Osteoblast (primary cell): ENCODE data around the gene SLC5A5. TPM values are rescaled to one million over a fixed set of nuclear protein-coding genes. Genes with fewer than 3 reads are reported as not detected.

ENCODE experiments used
- DNase-seq: peaks from one replicate; pipeline ENCODE4 v3.0.0; 2011; ENCODE audit warnings: low spot score, mixed read lengths; ENCODE audit not compliant: insufficient read length; ENCODE audit errors: missing footprints
- H2AFZ ChIP-seq: 2 replicates; pipeline ENCODE4 v1.6.0; 2011; ENCODE audit warnings: mild to moderate bottlenecking, low read length
- H3K27ac ChIP-seq: 2 replicates; pipeline ENCODE4 v1.5.1; 2011; ENCODE audit warnings: mild to moderate bottlenecking, low read depth, low read length, moderate library complexity
- H3K27me3 ChIP-seq: 2 replicates; pipeline ENCODE4 v1.6.0; 2012; ENCODE audit warnings: mild to moderate bottlenecking, control low read depth, inconsistent platforms, low read length, moderate library complexity; ENCODE audit not compliant: insufficient read depth
- H3K36me3 ChIP-seq: 2 replicates; pipeline ENCODE4 v1.5.1; 2011; ENCODE audit warnings: mild to moderate bottlenecking, low read length, control low read depth, moderate library complexity; ENCODE audit not compliant: insufficient read depth
- H3K4me1 ChIP-seq: 2 replicates; pipeline ENCODE4 v1.5.1; 2011; ENCODE audit warnings: mild to moderate bottlenecking, low read length, control low read depth, moderate library complexity; ENCODE audit not compliant: insufficient read depth
- H3K4me2 ChIP-seq: 2 replicates; pipeline ENCODE4 v1.6.0; 2011; ENCODE audit warnings: mild to moderate bottlenecking, low read length; ENCODE audit not compliant: insufficient read depth
- H3K4me3 ChIP-seq: fragments of 200-600 bp; sonication (generic); 3 replicates; pipeline ENCODE4 v1.5.1; 2012; ENCODE audit warnings: mild to moderate bottlenecking, low read length, inconsistent platforms; ENCODE audit not compliant: insufficient read depth
- H3K79me2 ChIP-seq: 2 replicates; pipeline ENCODE4 v1.6.0; 2012; ENCODE audit warnings: mild to moderate bottlenecking, low read length, control low read depth, inconsistent platforms; ENCODE audit not compliant: insufficient read depth
- H3K9me3 ChIP-seq: 2 replicates; pipeline ENCODE4 v1.5.1; 2011; ENCODE audit warnings: low read depth, low read length, control low read depth
- H4K20me1 ChIP-seq: 2 replicates; pipeline ENCODE4 v1.6.0; 2012; ENCODE audit warnings: mild to moderate bottlenecking, low read length, control low read depth; ENCODE audit not compliant: insufficient read depth
- CTCF ChIP-seq: IDR thresholded peaks from 2 replicates; pipeline ENCODE4 v1.5.1; 2011; ENCODE audit warnings: mild to moderate bottlenecking, low read depth, low read length, moderate library complexity; ENCODE audit errors: extremely low read depth
- total RNA-seq: library from RNA; depleted of rRNA; stranded (reverse); fragments of >200 nt; gene quantifications from 2 replicates; pipeline ENCODE4 v1.2.3, GENCODE V29; 2012

SLC5A5 gene
- total RNA-seq, 1 donor = under 0.01 TPM

- no peak overlapping the region for H2AFZ ChIP-seq
- no peaks in the 10 kb centered on the region for H3K79me2 ChIP-seq
- no peak overlapping the region for H3K27ac ChIP-seq
- H3K4me3 ChIP-seq = no peak overlapping the region
- peaks cover 3% of the 10 kb centered on the region for H3K4me1 ChIP-seq
- no peak for TF ChIP-seq CTCF
- no peaks in the 10 kb centered on the region for H3K36me3 ChIP-seq
- no peaks in the 10 kb centered on the region for H4K20me1 ChIP-seq
- H3K9me3 ChIP-seq = no peaks in the 10 kb centered on the region
- no peaks in the 10 kb centered on the region for H3K27me3 ChIP-seq
- no peak overlapping the region for H3K4me2 ChIP-seq
- DNase-seq = peak; percentile 77
These were observed 28.4 kb upstream of the SLC5A5 start for GRCh38 chr19:17843292-17843827.

- Histone ChIP-seq H3K27ac (no peak overlapping the region), H3K79me2 (no peaks in the 10 kb centered on the region), H2AFZ (no peak overlapping the region), H3K27me3 (no peaks in the 10 kb centered on the region), H4K20me1 (no peaks in the 10 kb centered on the region), H3K4me2 (no peak overlapping the region), H3K9me3 (no peaks in the 10 kb centered on the region), H3K4me1 (peaks cover 3% of the 10 kb centered on the region), H3K4me3 (no peak overlapping the region), H3K36me3 (no peaks in the 10 kb centered on the region)
- peak; percentile 68 for DNase-seq
- no peak for TF ChIP-seq CTCF
These were observed 27.7 kb upstream of the SLC5A5 start for GRCh38 chr19:17843908-17844490.

GRCh38 chr19:17846146-17846545 is 25.6 kb upstream of the SLC5A5 start:
- Histone ChIP-seq H4K20me1 (no peaks in the 10 kb centered on the region), H3K4me1 (peaks cover 9% of the 10 kb centered on the region), H3K4me3 (no peak overlapping the region), H3K36me3 (no peaks in the 10 kb centered on the region), H3K27me3 (no peaks in the 10 kb centered on the region), H3K79me2 (no peaks in the 10 kb centered on the region), H2AFZ (no peak overlapping the region), H3K9me3 (no peaks in the 10 kb centered on the region), H3K4me2 (no peak overlapping the region), H3K27ac (no peak overlapping the region)
- DNase-seq = peak; percentile 69
- no peak for TF ChIP-seq CTCF

GRCh38 chr19:17847538-17848366 is 24.0 kb upstream of the SLC5A5 start, which contains the start of gene JAK3:
Gene JAK3, minus strand, starts transcription at chr19:17847982. Its CDS starts 3,565 bp downstream, at chr19:17844417.
- no peaks in the 10 kb centered on the region for H3K27me3 ChIP-seq
- H3K27ac ChIP-seq = peak within 1 kb of the TSS; percentile 37
- TF ChIP-seq CTCF = no peak
- no peaks in the 10 kb centered on the region for H3K36me3 ChIP-seq
- peaks cover 9% of the 10 kb centered on the region for H3K4me1 ChIP-seq
- no peaks in the 10 kb centered on the region for H4K20me1 ChIP-seq
- no peaks in the 10 kb centered on the region for H3K79me2 ChIP-seq
- peak within 1 kb of the TSS; percentile 72 for H3K4me3 ChIP-seq
- H3K4me2 ChIP-seq = peak within 1 kb of the TSS; percentile 72
- H2AFZ ChIP-seq = peak within 1 kb of the TSS; percentile 85
- H3K9me3 ChIP-seq = no peaks in the 10 kb centered on the region
- DNase-seq = peak; percentile 99
